KMS-11 (cell line): Measurements from ENCODE around the gene DPP10.

Source experiments
- H2AFZ ChIP-seq: fragments of 200-600 bp; sonication (generic); 2 replicates; pipeline ENCODE4 v1.6.1; 2016; ENCODE audit warnings: antibody characterized with exemption, mixed run types, low read depth
- H3K27ac ChIP-seq: fragments of 200-600 bp; sonication (generic); 2 replicates; pipeline ENCODE4 v1.6.1; 2016; ENCODE audit warnings: mild to moderate bottlenecking, mixed run types
- H3K27me3 ChIP-seq: fragments of 200-600 bp; sonication (generic); 2 replicates; pipeline ENCODE4 v1.6.1; 2017; ENCODE audit warnings: mild to moderate bottlenecking, low read depth, mixed run types, moderate library complexity; ENCODE audit not compliant: insufficient read depth
- H3K36me3 ChIP-seq: fragments of 200-600 bp; sonication (generic); 2 replicates; pipeline ENCODE4 v1.6.1; 2017; ENCODE audit warnings: mild to moderate bottlenecking, mixed run types; ENCODE audit not compliant: insufficient read depth
- H3K4me1 ChIP-seq: fragments of 200-600 bp; sonication (generic); 2 replicates; pipeline ENCODE4 v1.6.1; 2016; ENCODE audit warnings: mild to moderate bottlenecking, low read depth, mixed run types; ENCODE audit not compliant: poor library complexity, severe bottlenecking
- H3K4me2 ChIP-seq: fragments of 200-600 bp; sonication (generic); 2 replicates; pipeline ENCODE4 v1.7.0; 2016; ENCODE audit warnings: mild to moderate bottlenecking, mixed run types
- H3K4me3 ChIP-seq: fragments of 200-600 bp; sonication (generic); IDR thresholded peaks from 2 replicates; pipeline ENCODE4 v1.6.1; 2017; ENCODE audit warnings: low read depth, low read length, mixed read lengths; ENCODE audit not compliant: insufficient read depth
- H3K79me2 ChIP-seq: fragments of 200-600 bp; sonication (generic); 2 replicates; pipeline ENCODE4 v1.6.1; 2016; ENCODE audit warnings: low read depth, mixed run types; ENCODE audit not compliant: insufficient read depth
- H3K9ac ChIP-seq: fragments of 200-600 bp; sonication (generic); 2 replicates; pipeline ENCODE4 v1.6.1; 2016; ENCODE audit warnings: mild to moderate bottlenecking, mixed run types
- H4K20me1 ChIP-seq: fragments of 200-600 bp; sonication (generic); 2 replicates; pipeline ENCODE4 v1.6.1; 2016; ENCODE audit warnings: mild to moderate bottlenecking, mixed run types; ENCODE audit not compliant: insufficient read depth
- TF ChIP-seq, protein P1 (sequence below): fragments of 200-600 bp; sonication (generic); conservative IDR thresholded peaks from 2 replicates; pipeline ENCODE4 v1.6.1; 2017; ENCODE audit warnings: low read depth, mild to moderate bottlenecking, antibody characterized with exemption, low read length, moderate library complexity, mixed read lengths

DPP10 gene

GRCh38 chr2:114421781-114422180, 20.7 kb upstream of the DPP10 start:
- Histone ChIP-seq H3K27me3 (no peaks in the 10 kb centered on the region), H3K36me3 (no peaks in the 10 kb centered on the region), H4K20me1 (no peaks in the 10 kb centered on the region), H3K4me1 (no peaks in the 10 kb centered on the region), H3K9ac (no peak overlapping the region), H3K79me2 (no peaks in the 10 kb centered on the region), H3K27ac (no peak overlapping the region), H3K4me2 (no peak overlapping the region), H2AFZ (no peak overlapping the region), H3K4me3 (no peak overlapping the region)
- TF ChIP-seq, protein P1, sequence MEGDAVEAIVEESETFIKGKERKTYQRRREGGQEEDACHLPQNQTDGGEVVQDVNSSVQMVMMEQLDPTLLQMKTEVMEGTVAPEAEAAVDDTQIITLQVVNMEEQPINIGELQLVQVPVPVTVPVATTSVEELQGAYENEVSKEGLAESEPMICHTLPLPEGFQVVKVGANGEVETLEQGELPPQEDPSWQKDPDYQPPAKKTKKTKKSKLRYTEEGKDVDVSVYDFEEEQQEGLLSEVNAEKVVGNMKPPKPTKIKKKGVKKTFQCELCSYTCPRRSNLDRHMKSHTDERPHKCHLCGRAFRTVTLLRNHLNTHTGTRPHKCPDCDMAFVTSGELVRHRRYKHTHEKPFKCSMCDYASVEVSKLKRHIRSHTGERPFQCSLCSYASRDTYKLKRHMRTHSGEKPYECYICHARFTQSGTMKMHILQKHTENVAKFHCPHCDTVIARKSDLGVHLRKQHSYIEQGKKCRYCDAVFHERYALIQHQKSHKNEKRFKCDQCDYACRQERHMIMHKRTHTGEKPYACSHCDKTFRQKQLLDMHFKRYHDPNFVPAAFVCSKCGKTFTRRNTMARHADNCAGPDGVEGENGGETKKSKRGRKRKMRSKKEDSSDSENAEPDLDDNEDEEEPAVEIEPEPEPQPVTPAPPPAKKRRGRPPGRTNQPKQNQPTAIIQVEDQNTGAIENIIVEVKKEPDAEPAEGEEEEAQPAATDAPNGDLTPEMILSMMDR: no peak

DNA sequence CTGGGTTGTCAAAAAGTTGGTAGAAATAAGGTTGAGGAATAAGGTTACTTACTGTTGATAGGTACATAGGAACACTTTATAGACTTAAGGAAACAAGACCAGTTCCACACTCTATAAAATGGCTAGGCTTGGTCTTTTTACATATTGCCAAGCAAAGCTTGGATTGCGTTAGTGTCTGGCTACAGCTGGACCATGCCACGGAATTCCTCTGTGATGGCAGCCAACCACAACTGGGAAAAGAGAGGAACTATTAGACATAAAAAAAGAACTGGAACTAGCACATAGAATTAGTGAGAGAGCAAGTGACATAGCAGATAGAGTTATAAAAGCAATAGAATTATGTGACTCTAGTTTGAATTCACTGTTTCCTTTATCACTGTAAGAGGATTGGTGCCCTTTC, 17.7 kb upstream of the DPP10 start:
- Histone ChIP-seq H2AFZ (no peak overlapping the region), H3K27me3 (no peaks in the 10 kb centered on the region), H3K9ac (no peak overlapping the region), H3K4me3 (no peak overlapping the region), H3K36me3 (no peaks in the 10 kb centered on the region), H3K4me1 (no peaks in the 10 kb centered on the region), H4K20me1 (no peaks in the 10 kb centered on the region), H3K27ac (no peak overlapping the region), H3K79me2 (no peaks in the 10 kb centered on the region), H3K4me2 (no peak overlapping the region)
- TF ChIP-seq, protein P1: no peak

DNA sequence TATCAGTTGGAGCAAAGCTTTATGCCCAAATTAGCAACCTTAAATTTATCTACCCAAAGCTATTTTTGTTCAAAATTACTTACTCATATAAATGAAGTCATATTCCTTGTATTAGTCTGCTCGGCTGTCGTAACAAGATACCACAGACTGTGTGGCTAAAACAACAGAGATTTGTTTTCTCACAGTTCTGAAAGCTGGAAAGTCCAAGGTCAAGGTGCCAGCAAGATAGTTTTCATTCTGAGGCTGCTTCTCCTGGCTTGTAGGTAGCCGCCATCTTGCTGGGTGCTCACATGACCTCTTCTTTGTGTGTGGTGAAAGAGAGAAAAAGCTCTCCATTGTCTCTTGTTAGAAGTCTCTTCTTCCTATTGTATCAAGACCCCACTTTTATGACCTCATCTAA, 15.7 kb upstream of the DPP10 start:
- TF ChIP-seq, protein P1: no peak
- H3K4me2 ChIP-seq: no peak overlapping the region
- no peak overlapping the region for H3K4me3 ChIP-seq
- no peak overlapping the region for H2AFZ ChIP-seq
- no peak overlapping the region for H3K27ac ChIP-seq
- H3K27me3 ChIP-seq: no peaks in the 10 kb centered on the region
- H3K4me1 ChIP-seq: no peaks in the 10 kb centered on the region
- no peaks in the 10 kb centered on the region for H3K36me3 ChIP-seq
- no peaks in the 10 kb centered on the region for H3K79me2 ChIP-seq
- no peak overlapping the region for H3K9ac ChIP-seq
- H4K20me1 ChIP-seq: no peaks in the 10 kb centered on the region

DNA sequence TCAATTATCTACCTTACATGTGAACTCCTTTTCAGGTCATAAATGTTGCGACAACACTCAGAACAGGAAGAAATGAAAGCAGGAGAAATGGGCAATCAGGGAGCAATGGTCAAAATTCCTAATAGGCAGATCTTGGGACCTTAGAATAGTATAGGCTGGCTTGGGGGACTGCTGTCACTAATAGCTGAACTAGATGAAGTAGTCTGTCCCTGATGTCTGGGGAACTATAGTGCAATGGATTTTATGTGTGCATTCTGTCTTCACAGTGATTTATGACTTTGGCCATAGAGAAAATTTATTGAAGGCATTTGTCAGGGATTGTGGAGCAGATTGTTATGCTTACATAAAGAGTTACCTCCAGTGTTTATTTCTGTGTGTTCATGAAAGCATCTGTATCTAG, 6.1 kb upstream of the DPP10 start:
- Histone ChIP-seq H3K27me3 (no peaks in the 10 kb centered on the region), H3K36me3 (no peaks in the 10 kb centered on the region), H3K4me1 (no peaks in the 10 kb centered on the region), H3K79me2 (no peaks in the 10 kb centered on the region), H3K4me2 (no peak overlapping the region), H3K9ac (no peak overlapping the region), H4K20me1 (no peaks in the 10 kb centered on the region), H3K27ac (no peak overlapping the region), H2AFZ (no peak overlapping the region), H3K4me3 (no peak overlapping the region)
- TF ChIP-seq, protein P1: no peak

GRCh38 chr2:114446571-114446970, 4.1 kb downstream of the DPP10 start:
- Histone ChIP-seq H3K4me3 (no peak overlapping the region), H3K27ac (no peak overlapping the region), H3K4me1 (no peaks in the 10 kb centered on the region), H3K36me3 (no peaks in the 10 kb centered on the region), H4K20me1 (no peaks in the 10 kb centered on the region), H3K79me2 (no peaks in the 10 kb centered on the region), H3K27me3 (no peaks in the 10 kb centered on the region), H2AFZ (no peak overlapping the region), H3K9ac (no peak overlapping the region), H3K4me2 (no peak overlapping the region)
- TF ChIP-seq, protein P1: no peak
